GM18520 (cell line): ENCODE results near the gene RPS3A.
A peak's percentile ranks its signal among the peaks of the same experiment; 100 is the strongest.
"Not testable (repeated sequence)": the region's sequence is repeated elsewhere in the genome, so short reads cannot be mapped to it uniquely, and the experiment has no call there.

Source experiments
- ATAC-seq: cut with Tn5 transposase; IDR thresholded peaks from one replicate; pipeline ENCODE4 v1.9.1; 2021; ENCODE audit not compliant: unreplicated experiment

Gene RPS3A

GRCh38 chr4:151114338-151114737 lies 14.9 kb downstream of the RPS3A start:
- ATAC-seq, result no peak

- no peak for ATAC-seq
Measured at GRCh38 chr4:151114986-151115385, 15.6 kb downstream of the RPS3A start.

GRCh38 chr4:151117371-151117962 lies 18.0 kb downstream of the RPS3A start:
- peak; percentile 78 for ATAC-seq

- ATAC-seq, result no peak
Measured at GRCh38 chr4:151129796-151130195, 30.4 kb downstream of the RPS3A start.

GRCh38 chr4:151133311-151133710 lies 33.9 kb downstream of the RPS3A start:
- ATAC-seq, result no peak

- not testable (repeated sequence) for ATAC-seq
Measured at GRCh38 chr4:151136048-151136447, 36.6 kb downstream of the RPS3A start.

GRCh38 chr4:151139814-151140213 lies 40.4 kb downstream of the RPS3A start:
- no peak for ATAC-seq

- no peak for ATAC-seq
Measured at GRCh38 chr4:151142758-151143157, 43.3 kb downstream of the RPS3A start.

GRCh38 chr4:151143162-151143561 lies 43.7 kb downstream of the RPS3A start:
- no peak for ATAC-seq

GRCh38 chr4:151143811-151144210 lies 44.4 kb downstream of the RPS3A start:
- ATAC-seq, result no peak

- ATAC-seq, result no peak
Measured at GRCh38 chr4:151144329-151145072, 45.1 kb downstream of the RPS3A start.

GRCh38 chr4:151147000-151147399 lies 47.6 kb downstream of the RPS3A start:
- no peak for ATAC-seq

GRCh38 chr4:151148261-151148660 lies 48.8 kb downstream of the RPS3A start:
- no peak for ATAC-seq

GRCh38 chr4:151150821-151151580 lies 51.6 kb downstream of the RPS3A start:
- ATAC-seq, result no peak

GRCh38 chr4:151152028-151152427 lies 52.6 kb downstream of the RPS3A start:
- ATAC-seq, result no peak

GRCh38 chr4:151153585-151153984 lies 54.2 kb downstream of the RPS3A start:
- ATAC-seq, result no peak
